K562 (cell line): ENCODE results near the gene TRERF1. TPM values are rescaled to one million over a fixed set of nuclear protein-coding genes. Genes with fewer than 3 reads are reported as not detected.

Experiments
- ATAC-seq: fragments of 200-7000 bp; cut with Tn5 transposase; 3 replicates; pipeline ENCODE4 v1.9.1; 2020; ENCODE audit warnings: moderate library complexity
- BruUV-seq: library from RNA; stranded (reverse); fragments of 400-500 nt; replicated peaks from 2 replicates; lab custom pipeline; 2021; lab: Mats Ljungman, UMichigan
- CTCF ChIA-PET: fragments of 300-600 bp; formaldehyde crosslinking; extraction: SDS; loops from one replicate; lab custom pipeline; 2021; ENCODE audit warnings: low intra/inter-chr PET ratio; lab: Yijun Ruan, JAX
- POLR2A ChIA-PET: fragments of 300-600, 350-650 bp; sonication (Branson Sonifier 250); formaldehyde crosslinking; extraction: SDS; loops from one replicate; lab custom pipeline; 2021; ENCODE audit warnings: antibody characterized with exemption, inconsistent platforms; lab: Yijun Ruan, JAX
- DNase-seq, 4 experiments: peaks; one replicate each; pipeline versions ENCODE4 v3.0.0 to v3.0.0-alpha.2; 2011 to 2018; ENCODE audit warnings: low spot score in 3 of 4, mixed read lengths in 3 of 4; ENCODE audit errors: extremely low read depth in 1 of 4
- FAIRE-seq: peaks from 2 replicates; lab custom pipeline; 2011; peaks lifted over from hg19 to GRCh38; lab: Jason Lieb, UNC
- H2AFZ ChIP-seq: 2 replicates; pipeline ENCODE4 v1.6.0; 2011; ENCODE audit warnings: low read depth, low read length, control low read depth, inconsistent platforms
- H3K27ac ChIP-seq: fragments of 200-600 bp; 3 replicates; pipeline ENCODE4 v1.8.0; 2011; ENCODE audit warnings: low read depth, mild to moderate bottlenecking, control low read depth, inconsistent platforms, low read length, moderate library complexity, mixed read lengths; ENCODE audit errors: extremely low read depth
- H3K27me3 ChIP-seq, 2 experiments: fragments of 300-600 bp in 1 of 2; 2 replicates in 1 of 2; 3 replicates in 1 of 2; pipeline versions ENCODE4 v1.6.0 to v1.8.0; 2011; ENCODE audit warnings: inconsistent platforms in 2 of 2, low read length in 2 of 2, mild to moderate bottlenecking in 1 of 2, mixed read lengths in 1 of 2, moderate library complexity in 1 of 2; ENCODE audit not compliant: control insufficient read depth in 2 of 2, insufficient read depth in 2 of 2
- H3K36me3 ChIP-seq: fragments of 300-600 bp; 3 replicates; pipeline ENCODE4 v1.8.0; 2011; ENCODE audit warnings: mild to moderate bottlenecking, low read length, inconsistent platforms; ENCODE audit not compliant: control insufficient read depth, insufficient read depth
- H3K4me1 ChIP-seq, 2 experiments: fragments of 200-600 bp in 1 of 2; replicated peaks in 1 of 2; 2 replicates in 1 of 2; 3 replicates in 1 of 2; pipeline versions ENCODE4 v1.5.1 to v1.8.0; 2011; ENCODE audit warnings: inconsistent platforms in 2 of 2, low read length in 2 of 2, mild to moderate bottlenecking in 1 of 2, mixed read lengths in 1 of 2, moderate library complexity in 1 of 2; ENCODE audit not compliant: control insufficient read depth in 2 of 2, insufficient read depth in 2 of 2
- H3K4me2 ChIP-seq: 2 replicates; pipeline ENCODE4 v1.6.1; 2011; ENCODE audit warnings: low read length, control low read depth, inconsistent platforms, mixed read lengths; ENCODE audit not compliant: insufficient read depth
- H3K4me3 ChIP-seq: fragments of 200-600 bp; sonication (generic), shearing (Covaris generic); 2 replicates; pipeline ENCODE4 v1.5.1; 2016; ENCODE audit warnings: control low read depth, inconsistent platforms
- H3K79me2 ChIP-seq: fragments of 200-600 bp; 3 replicates; pipeline ENCODE4 v1.8.0; 2011; ENCODE audit warnings: low read length, inconsistent platforms; ENCODE audit not compliant: control insufficient read depth, insufficient read depth
- H3K9ac ChIP-seq, 2 experiments: 2 replicates each; pipeline versions ENCODE4 v1.6.0 to v1.6.1; 2011; ENCODE audit warnings: low read depth in 2 of 2, low read length in 2 of 2, control low read depth in 1 of 2, inconsistent platforms in 1 of 2, mild to moderate bottlenecking in 1 of 2, mixed read lengths in 1 of 2; ENCODE audit not compliant: insufficient read depth in 1 of 2
- H3K9me1 ChIP-seq: one replicate; pipeline ENCODE4 v1.6.0; 2011; ENCODE audit warnings: inconsistent platforms, mild to moderate bottlenecking, low read length, moderate library complexity; ENCODE audit not compliant: control insufficient read depth, insufficient read depth
- H3K9me3 ChIP-seq: replicated peaks from 2 replicates; pipeline ENCODE4 v1.5.1; 2011; ENCODE audit warnings: low read depth, low read length, inconsistent platforms; ENCODE audit not compliant: control insufficient read depth, insufficient read depth
- H4K20me1 ChIP-seq: replicated peaks from 2 replicates; pipeline ENCODE4 v1.6.1; 2011; ENCODE audit warnings: low read length, inconsistent platforms, mixed read lengths; ENCODE audit not compliant: control insufficient read depth, insufficient read depth
- HDAC8 ChIP-seq: fragments of 450-650 bp; IDR thresholded peaks from 2 replicates; pipeline ENCODE4 v1.6.1; 2016; ENCODE audit warnings: mild to moderate bottlenecking, missing genetic modification characterization, moderate library complexity, missing compliant biosample characterization
- MXI1 ChIP-seq: IDR thresholded peaks from 2 replicates; pipeline ENCODE4 v1.6.1; 2011; ENCODE audit warnings: low read depth, mild to moderate bottlenecking, improper control_type of control experiment, low read length
- NONO ChIP-seq, 2 experiments: fragments of 200-400 bp in 1 of 2; fragments of 450-650 bp in 1 of 2; formaldehyde crosslinking in 1 of 2; IDR thresholded peaks; 2 replicates each; pipeline ENCODE4 v1.6.1; 2017; ENCODE audit warnings: low read depth in 2 of 2, mild to moderate bottlenecking in 2 of 2, moderate library complexity in 2 of 2, low read length in 1 of 2
- RAD21 ChIP-seq, 2 experiments: fragments of 250-450 bp in 1 of 2; fragments of 450-650 bp in 1 of 2; sonication (Bioruptor Pico) in 1 of 2; formaldehyde crosslinking in 1 of 2; IDR thresholded peaks in 1 of 2; conservative IDR thresholded peaks in 1 of 2; 2 replicates each; pipeline versions ENCODE4 v1.4.0 to v1.8.0; 2020 to 2022; ENCODE audit warnings: mild to moderate bottlenecking in 2 of 2, moderate library complexity in 1 of 2
- ZNF197 ChIP-seq: fragments of 200-800 bp; sonication (Bioruptor generic); IDR thresholded peaks from 2 replicates; pipeline ENCODE4 v1.6.1; 2016; ENCODE audit warnings: low read depth, missing genetic modification characterization, missing compliant biosample characterization
- ZNF699 ChIP-seq: fragments of 250-450 bp; sonication (Bioruptor Pico); IDR thresholded peaks from 2 replicates; pipeline ENCODE4 v1.8.0; 2021; ENCODE audit warnings: mild to moderate bottlenecking, moderate library complexity; ENCODE audit not compliant: insufficient replicate concordance
- WGBS: fragments of 100-300 bp; shearing (Covaris generic); methylation state at CpG from one replicate; pipeline ENCODE4 v1.1.6; 2016; ENCODE audit warnings: low coverage, mixed read lengths; ENCODE audit not compliant: insufficient coverage; ENCODE audit errors: missing lambda C conversion rate; 5-methylcytosine and 5-hydroxymethylcytosine counted together
- in situ Hi-C: fragments of 300-500 bp; cut with MboI; formaldehyde crosslinking; loops from 4 replicates; pipeline ENCODE4 v1.15.0; 2018; ENCODE audit warnings: inconsistent platforms, mixed read lengths
- intact Hi-C: fragments of 100-400 bp; cut with micrococcal nuclease; formaldehyde crosslinking; loops from 2 replicates; pipeline ENCODE4 v1.14.2; 2022
- polyA plus RNA-seq, 8 experiments: library from polyadenylated mRNA; depleted of rRNA in 4 of 8; stranded (reverse) in 5 of 8; unstranded in 3 of 8; fragments of >200 nt; fragmentation: Nextera tagmentation in 2 of 8; fragmentation: Illumina TruSeq in 1 of 8; extraction: Ambion mirVana in 2 of 8; extraction: Trizol in 1 of 8; gene quantifications; 2 replicates each; pipeline versions ENCODE4 v1.2.1 to v1.2.3, GENCODE V29; 2011 to 2014; ENCODE audit warnings: inconsistent platforms in 1 of 8, missing spikeins in 1 of 8
- total RNA-seq, 7 experiments: library from RNA; depleted of rRNA in 6 of 7; stranded (reverse); fragments of >200 nt in 6 of 7; fragmentation: Illumina TruSeq in 2 of 7; extraction: Trizol in 2 of 7; gene quantifications; 2 replicates each; pipeline versions ENCODE4 v1.2.1 to v1.2.3, GENCODE V29; 2011 to 2021; ENCODE audit warnings: low replicate concordance in 1 of 7
- TF ChIP-seq, protein P1 (sequence below), 3 experiments: IDR thresholded peaks in 2 of 3; conservative IDR thresholded peaks in 1 of 3; 2 replicates each; pipeline ENCODE4 v1.5.1; 2011 to 2012; ENCODE audit warnings: low read length in 3 of 3, mild to moderate bottlenecking in 3 of 3, control low read depth in 2 of 3, improper control_type of control experiment in 1 of 3, inconsistent platforms in 1 of 3, low read depth in 1 of 3, mixed read lengths in 1 of 3, moderate library complexity in 1 of 3; ENCODE audit not compliant: insufficient read depth in 2 of 3
- TF ChIP-seq, protein P2 (sequence below): fragments of 250-450 bp; sonication (Bioruptor Pico); IDR thresholded peaks from 2 replicates; pipeline ENCODE4 v1.8.0; 2022; ENCODE audit warnings: moderate library complexity, mild to moderate bottlenecking, inconsistent platforms

The TRERF1 gene
- total and polyA plus RNA-seq, 9 of the 15 experiments (the other 6 are each of a cell fraction or from before 2014, with no cell fraction given), result 0.04 to 0.20 (median 0.07) TPM; not detected in 3

DNA sequence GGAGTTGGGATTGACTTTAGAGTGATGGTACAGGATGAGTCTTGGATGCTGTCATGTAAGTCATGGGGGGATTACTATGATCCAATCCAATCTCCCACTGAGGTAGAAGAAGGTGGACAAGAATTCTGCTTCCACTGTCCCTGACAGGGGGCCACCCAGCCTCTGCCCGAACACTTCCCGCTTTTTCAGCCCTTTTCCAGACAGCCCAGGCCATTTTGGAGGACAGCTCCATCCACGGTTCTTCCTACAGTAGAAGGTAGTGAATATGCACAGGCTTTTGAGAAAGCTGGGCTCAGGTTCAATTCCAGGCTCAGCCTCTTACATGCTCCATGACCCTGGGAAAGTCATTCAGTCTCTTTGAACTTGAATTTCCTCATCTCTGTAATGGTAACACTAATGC is 31.0 kb downstream of the TRERF1 start (continued):
- no peak for TF ChIP-seq MXI1
- TF ChIP-seq ZNF699 (CRISPR knock-in tag), result no peak
- TF ChIP-seq HDAC8 (tag), result no peak
- TF ChIP-seq NONO (IDR thresholded peaks at IDR 0.05; ENCODE audit: low read depth in 2 of 2, low read length in 1 of 2), result no peak
- TF ChIP-seq ZNF197 (CRISPR knock-in tag), result no peak

DNA sequence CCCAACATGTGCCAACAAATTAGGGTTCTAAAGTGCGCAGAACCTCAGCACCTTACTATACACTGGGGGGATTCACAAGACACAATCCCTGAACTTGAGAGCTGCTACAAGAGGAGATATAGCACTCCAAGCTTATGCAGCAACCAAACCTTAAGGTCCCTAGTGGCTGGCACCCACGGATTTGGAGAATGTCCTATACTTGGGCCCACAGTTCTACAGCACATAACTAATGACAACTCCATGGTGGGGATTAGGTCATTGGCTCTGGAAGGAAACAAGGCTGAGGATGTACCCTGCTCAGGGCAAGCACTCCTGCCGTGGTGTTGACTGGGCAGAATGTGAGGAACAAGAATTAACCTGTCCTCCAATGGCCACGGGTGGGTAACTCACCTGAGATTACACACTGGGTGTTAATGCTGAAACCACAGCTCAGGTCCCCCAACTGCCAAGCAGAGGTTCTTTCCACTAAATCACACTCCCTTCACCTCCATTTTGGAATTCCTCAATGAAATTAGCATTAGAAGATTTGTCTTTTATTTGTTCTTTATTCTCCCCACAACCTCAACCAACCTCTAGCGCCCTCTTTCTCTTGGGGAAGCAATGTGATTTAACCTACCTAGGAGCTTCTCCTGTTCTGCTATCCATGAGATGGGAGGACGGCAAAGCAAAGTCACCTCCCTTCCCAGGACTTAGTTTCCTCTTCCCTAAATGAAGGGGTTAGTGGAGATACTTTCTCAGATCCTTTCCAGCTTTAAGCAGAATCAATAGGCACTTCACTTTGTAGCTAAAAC is 32.0 kb downstream of the TRERF1 start:
- H3K9me1 ChIP-seq, result no peaks in the 10 kb centered on the region
- H3K27ac ChIP-seq, result no peak overlapping the region
- POLR2A ChIA-PET, result interaction anchor here (0.6 kb wide), 1 partner anchor 85 kb away, joined by 3 read pairs; no protein-coding TSS in a partner anchor
- no peak overlapping the region for H2AFZ ChIP-seq
- no TSS peak for BruUV-seq
- peaks cover 18 to 33% of the 10 kb centered on the region in 2 experiments for H3K27me3 ChIP-seq
- CTCF ChIA-PET, result no interaction called here
- no peaks in the 10 kb centered on the region for H3K79me2 ChIP-seq
- WGBS, result 3% methylated on average over 6 of the region's 6 CpGs
- intact Hi-C loops (no loop called here), in situ Hi-C loops (no loop called here)
- no peak overlapping the region for H3K4me3 ChIP-seq
- no peak overlapping the region for H3K9ac ChIP-seq
- no peaks in the 10 kb centered on the region for H3K4me1 ChIP-seq
- H4K20me1 ChIP-seq, result no peaks in the 10 kb centered on the region
- ATAC-seq, result no peak
- no peaks in the 10 kb centered on the region for H3K9me3 ChIP-seq
- TF ChIP-seq, protein P1, sequence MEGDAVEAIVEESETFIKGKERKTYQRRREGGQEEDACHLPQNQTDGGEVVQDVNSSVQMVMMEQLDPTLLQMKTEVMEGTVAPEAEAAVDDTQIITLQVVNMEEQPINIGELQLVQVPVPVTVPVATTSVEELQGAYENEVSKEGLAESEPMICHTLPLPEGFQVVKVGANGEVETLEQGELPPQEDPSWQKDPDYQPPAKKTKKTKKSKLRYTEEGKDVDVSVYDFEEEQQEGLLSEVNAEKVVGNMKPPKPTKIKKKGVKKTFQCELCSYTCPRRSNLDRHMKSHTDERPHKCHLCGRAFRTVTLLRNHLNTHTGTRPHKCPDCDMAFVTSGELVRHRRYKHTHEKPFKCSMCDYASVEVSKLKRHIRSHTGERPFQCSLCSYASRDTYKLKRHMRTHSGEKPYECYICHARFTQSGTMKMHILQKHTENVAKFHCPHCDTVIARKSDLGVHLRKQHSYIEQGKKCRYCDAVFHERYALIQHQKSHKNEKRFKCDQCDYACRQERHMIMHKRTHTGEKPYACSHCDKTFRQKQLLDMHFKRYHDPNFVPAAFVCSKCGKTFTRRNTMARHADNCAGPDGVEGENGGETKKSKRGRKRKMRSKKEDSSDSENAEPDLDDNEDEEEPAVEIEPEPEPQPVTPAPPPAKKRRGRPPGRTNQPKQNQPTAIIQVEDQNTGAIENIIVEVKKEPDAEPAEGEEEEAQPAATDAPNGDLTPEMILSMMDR (IDR thresholded peaks at IDR 0.05 in 2 of 3, conservative IDR thresholded peaks at IDR 0.05 in 1 of 3; ENCODE audit: insufficient read depth in 2 of 3, low read depth in 1 of 3, low read length in 3 of 3), result peak; percentile 13 to 44 (median 37); a peak in 2 of 6 replicates
- TF ChIP-seq, protein P2, sequence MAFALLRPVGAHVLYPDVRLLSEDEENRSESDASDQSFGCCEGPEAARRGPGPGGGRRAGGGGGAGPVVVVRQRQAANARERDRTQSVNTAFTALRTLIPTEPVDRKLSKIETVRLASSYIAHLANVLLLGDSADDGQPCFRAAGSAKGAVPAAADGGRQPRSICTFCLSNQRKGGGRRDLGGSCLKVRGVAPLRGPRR (CRISPR knock-in tag), result no peak
- peak in 1 of 2 experiments; percentile 39; a peak in 3 of 4 replicates for TF ChIP-seq RAD21 (CRISPR knock-in tag; conservative IDR thresholded peaks at IDR 0.05 in 1 of 2, IDR thresholded peaks at IDR 0.05 in 1 of 2)
- TF ChIP-seq, all 486 proteins: peak for 2
- no peak overlapping the region for H3K4me2 ChIP-seq
- DNase-seq (no peak), FAIRE-seq (no peak)
- H3K36me3 ChIP-seq, result no peaks in the 10 kb centered on the region
